Measurements from ENCODE around the gene FGD2.

DNA sequence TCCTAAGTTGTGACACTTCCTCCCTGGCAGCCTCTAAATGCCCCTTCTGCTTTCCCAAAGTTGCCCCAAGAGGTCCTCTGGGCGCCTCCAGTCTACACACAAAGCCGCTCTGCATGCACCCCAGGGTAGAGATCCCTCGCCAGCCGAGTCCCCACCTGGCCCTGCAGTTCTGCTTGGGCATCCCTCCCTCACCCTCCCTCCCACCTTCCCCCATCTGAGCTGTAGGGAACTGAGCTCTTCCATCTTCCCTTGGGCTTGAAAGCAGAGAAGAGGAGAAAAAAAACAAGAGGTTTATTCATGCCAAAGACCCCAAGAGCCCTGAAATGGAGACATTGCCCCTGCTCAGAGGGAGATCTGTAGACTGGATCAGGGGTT is 5.7 kb upstream of the FGD2 start:
- TF ChIP-seq CTCF (IDR thresholded peaks at IDR 0.05) = no peak
- TF ChIP-seq POLR2A (IDR thresholded peaks at IDR 0.05) = no peak

All from lower leg skin (tissue), 3 donors.